ENCODE measurements around the gene OR4N2. TPM values are rescaled to one million over a fixed set of nuclear protein-coding genes. Genes with fewer than 3 reads are reported as not detected.
"Not testable (repeated sequence)": the region's sequence is repeated elsewhere in the genome, so short reads cannot be mapped to it uniquely, and the experiment has no call there.

The OR4N2 gene
- total and polyA plus RNA-seq, 9 donors, result not detected

- not testable (repeated sequence) for H3K36me3 ChIP-seq (ENCODE audit: control insufficient read depth, insufficient read depth, low read length); H3K27ac ChIP-seq (ENCODE audit: low read length); DNase-seq; H3K4me1 ChIP-seq (ENCODE audit: control insufficient read depth, insufficient read depth, low read length); H3K4me3 ChIP-seq (ENCODE audit: low read length); H3K27me3 ChIP-seq (ENCODE audit: control insufficient read depth, insufficient read depth, low read length)
- peaks cover 23% of the 10 kb centered on the region for H3K9me3 ChIP-seq (replicated peaks; ENCODE audit: control insufficient read depth, low read depth, low read length)
- WGBS (ENCODE audit: insufficient coverage), result 65% methylated on average over 4 of the region's 10 CpGs
Measured at GRCh38 chr14:19796520-19797108, 7.0 kb upstream of the OR4N2 start.

DNA sequence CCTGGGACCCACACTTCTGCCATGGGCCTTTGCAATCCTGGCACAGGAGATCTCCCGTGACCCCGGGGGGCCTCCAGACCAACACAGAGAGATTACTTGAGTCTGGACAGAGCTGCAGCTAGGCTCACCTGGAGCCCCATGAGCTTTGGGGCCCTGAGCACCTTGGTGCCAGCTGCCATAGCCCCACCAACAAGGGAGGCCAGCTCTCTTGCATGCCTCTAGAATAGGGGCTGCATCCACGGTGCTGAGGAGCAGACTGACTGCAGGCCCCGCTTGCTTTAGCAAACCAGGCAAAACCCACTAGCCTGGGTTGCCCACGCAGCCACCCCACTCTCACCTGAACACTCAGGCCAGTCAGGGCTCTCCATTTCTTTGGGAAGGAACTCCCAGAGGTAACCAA, 3.7 kb upstream of the OR4N2 start:
- DNase-seq, result no peak
- Histone ChIP-seq H3K4me1 (ENCODE audit: control insufficient read depth, insufficient read depth, low read length) (no peaks in the 10 kb centered on the region), H3K27ac (ENCODE audit: low read length) (no peak overlapping the region), H3K36me3 (ENCODE audit: control insufficient read depth, insufficient read depth, low read length) (no peaks in the 10 kb centered on the region), H3K9me3 (replicated peaks; ENCODE audit: control insufficient read depth, low read depth, low read length) (peaks cover 19% of the 10 kb centered on the region), H3K4me3 (ENCODE audit: low read length) (no peak overlapping the region), H3K27me3 (ENCODE audit: control insufficient read depth, insufficient read depth, low read length) (no peaks in the 10 kb centered on the region)
- 71% methylated on average over 3 of the region's 5 CpGs for WGBS (ENCODE audit: insufficient coverage)

DNA sequence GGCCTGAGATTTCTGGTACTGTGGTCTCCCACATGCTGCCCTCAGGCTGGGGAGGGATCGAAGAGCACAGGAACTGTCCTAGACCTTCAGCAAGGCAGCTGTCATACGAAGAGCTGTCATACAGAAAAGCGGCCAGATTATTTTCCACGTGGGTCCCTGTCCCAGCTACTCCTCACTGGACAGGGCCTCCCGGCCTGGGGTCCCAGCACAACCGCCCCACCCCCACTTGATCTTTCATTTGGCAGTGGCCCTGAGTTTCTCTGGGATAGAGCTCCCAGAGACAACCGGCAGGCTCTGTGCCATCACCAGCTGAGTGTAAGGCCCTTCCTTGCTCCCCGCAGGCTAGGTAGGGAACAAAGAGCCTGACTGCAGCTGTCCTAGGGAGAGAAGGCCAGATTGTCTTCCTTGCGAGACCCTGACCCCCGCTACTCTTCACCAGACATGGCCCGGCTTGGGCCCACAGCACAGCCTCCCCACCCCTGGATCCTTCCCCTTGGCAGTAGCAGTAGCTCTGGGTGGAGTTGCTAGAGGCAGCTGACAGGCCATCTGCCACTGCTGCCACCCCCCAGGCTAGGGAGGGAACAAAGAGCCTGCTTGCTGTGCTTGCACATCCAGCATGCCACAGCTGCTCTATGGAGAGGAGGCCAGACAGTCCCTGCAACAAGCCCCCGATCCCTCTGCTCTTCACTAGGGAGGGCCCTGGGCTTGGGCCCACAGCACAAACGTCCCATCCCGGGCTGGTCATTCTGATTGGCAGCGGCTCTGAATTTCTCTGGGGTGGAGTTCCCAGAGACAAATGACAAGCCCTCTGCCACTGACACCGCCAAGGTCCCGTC, 3.1 kb upstream of the OR4N2 start:
- Histone ChIP-seq H3K27ac (ENCODE audit: low read length) (no peak overlapping the region), H3K27me3 (ENCODE audit: control insufficient read depth, insufficient read depth, low read length) (no peaks in the 10 kb centered on the region), H3K4me1 (ENCODE audit: control insufficient read depth, insufficient read depth, low read length) (no peaks in the 10 kb centered on the region), H3K9me3 (replicated peaks; ENCODE audit: control insufficient read depth, low read depth, low read length) (peaks cover 19% of the 10 kb centered on the region), H3K4me3 (ENCODE audit: low read length) (no peak overlapping the region), H3K36me3 (ENCODE audit: control insufficient read depth, insufficient read depth, low read length) (no peaks in the 10 kb centered on the region)
- no peak for DNase-seq
- 74% methylated on average over 8 of the region's 17 CpGs for WGBS (ENCODE audit: insufficient coverage)

DNA sequence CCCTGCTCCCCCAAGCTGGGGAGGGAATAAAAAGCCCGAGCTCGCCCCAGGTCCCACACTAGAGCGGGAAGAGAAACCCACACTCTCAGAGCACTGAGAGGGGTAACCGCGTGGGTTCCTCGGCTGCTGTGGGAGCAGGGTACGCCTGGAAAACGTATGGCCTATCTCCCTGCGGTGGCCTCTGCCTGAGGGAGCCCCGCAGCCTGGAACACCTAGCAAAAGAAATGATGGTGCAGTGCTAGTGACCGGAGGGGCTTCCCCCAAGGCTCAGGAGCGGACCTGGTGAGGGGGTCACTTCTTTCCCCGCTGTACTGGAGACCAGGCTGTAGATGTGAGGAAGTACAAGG, 2.5 kb upstream of the OR4N2 start:
- Histone ChIP-seq H3K27ac (ENCODE audit: low read length) (no peak overlapping the region), H3K4me3 (ENCODE audit: low read length) (no peak overlapping the region), H3K9me3 (replicated peaks; ENCODE audit: control insufficient read depth, low read depth, low read length) (peaks cover 24% of the 10 kb centered on the region), H3K27me3 (ENCODE audit: control insufficient read depth, insufficient read depth, low read length) (no peaks in the 10 kb centered on the region), H3K4me1 (ENCODE audit: control insufficient read depth, insufficient read depth, low read length) (no peaks in the 10 kb centered on the region), H3K36me3 (ENCODE audit: control insufficient read depth, insufficient read depth, low read length) (no peaks in the 10 kb centered on the region)
- WGBS (ENCODE audit: insufficient coverage), result 87% methylated on average over 9 of the region's 13 CpGs
- no peak for DNase-seq

GRCh38 chr14:19813171-19813920, 9.8 kb downstream of the OR4N2 start:
- H3K36me3 ChIP-seq (ENCODE audit: control insufficient read depth, insufficient read depth, low read length); H3K27me3 ChIP-seq (ENCODE audit: control insufficient read depth, insufficient read depth, low read length); H3K9me3 ChIP-seq (replicated peaks; ENCODE audit: control insufficient read depth, low read depth, low read length); H3K4me3 ChIP-seq (ENCODE audit: low read length); H3K4me1 ChIP-seq (ENCODE audit: control insufficient read depth, insufficient read depth, low read length); H3K27ac ChIP-seq (ENCODE audit: low read length); DNase-seq: not testable (repeated sequence)
- WGBS (ENCODE audit: insufficient coverage), result no CpG with 5 or more reads among the region's 4 CpGs

DNA sequence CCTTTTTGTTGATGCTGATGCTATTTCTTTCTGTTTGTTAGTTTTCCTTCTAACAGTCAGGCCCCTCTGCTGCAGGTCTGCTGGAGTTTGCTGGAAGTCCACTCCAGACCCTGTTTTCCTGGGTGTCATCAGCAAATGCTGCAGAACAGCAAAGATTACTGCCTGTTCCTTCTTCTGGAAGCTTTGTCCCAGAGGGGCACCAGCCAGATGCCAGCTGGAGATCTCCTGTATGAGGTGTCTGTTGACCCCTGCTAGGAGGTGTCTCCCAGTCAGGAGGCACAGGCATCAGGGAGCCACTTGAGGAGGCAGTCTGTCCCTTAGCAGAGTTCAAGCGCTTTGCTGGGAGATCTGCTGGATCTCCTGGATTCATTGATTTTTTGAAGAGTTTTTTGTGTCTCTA, 16.3 kb downstream of the OR4N2 start:
- H3K4me1 ChIP-seq (ENCODE audit: control insufficient read depth, insufficient read depth, low read length); H3K27me3 ChIP-seq (ENCODE audit: control insufficient read depth, insufficient read depth, low read length); H3K4me3 ChIP-seq (ENCODE audit: low read length); DNase-seq; H3K36me3 ChIP-seq (ENCODE audit: control insufficient read depth, insufficient read depth, low read length); H3K9me3 ChIP-seq (replicated peaks; ENCODE audit: control insufficient read depth, low read depth, low read length); H3K27ac ChIP-seq (ENCODE audit: low read length): not testable (repeated sequence)
- WGBS (ENCODE audit: insufficient coverage), result no CpG with 5 or more reads among the region's 1 CpG

GRCh38 chr14:19821016-19821415, 17.4 kb downstream of the OR4N2 start:
- 71% methylated on average over 5 of the region's 6 CpGs for WGBS (ENCODE audit: insufficient coverage)
- not testable (repeated sequence) for H3K27ac ChIP-seq (ENCODE audit: low read length); H3K9me3 ChIP-seq (replicated peaks; ENCODE audit: control insufficient read depth, low read depth, low read length); H3K4me3 ChIP-seq (ENCODE audit: low read length); H3K36me3 ChIP-seq (ENCODE audit: control insufficient read depth, insufficient read depth, low read length); H3K27me3 ChIP-seq (ENCODE audit: control insufficient read depth, insufficient read depth, low read length); DNase-seq; H3K4me1 ChIP-seq (ENCODE audit: control insufficient read depth, insufficient read depth, low read length)

- Histone ChIP-seq H3K9me3 (replicated peaks; ENCODE audit: control insufficient read depth, low read depth, low read length) (peaks cover 5% of the 10 kb centered on the region), H3K27ac (ENCODE audit: low read length) (no peak overlapping the region), H3K27me3 (ENCODE audit: control insufficient read depth, insufficient read depth, low read length) (no peaks in the 10 kb centered on the region), H3K4me1 (ENCODE audit: control insufficient read depth, insufficient read depth, low read length) (no peaks in the 10 kb centered on the region), H3K4me3 (ENCODE audit: low read length) (no peak overlapping the region), H3K36me3 (ENCODE audit: control insufficient read depth, insufficient read depth, low read length) (no peaks in the 10 kb centered on the region)
- no peak for DNase-seq
- no CpG with 5 or more reads among the region's 1 CpG for WGBS (ENCODE audit: insufficient coverage)
Measured at GRCh38 chr14:19823178-19823577, 19.6 kb downstream of the OR4N2 start.

DNA sequence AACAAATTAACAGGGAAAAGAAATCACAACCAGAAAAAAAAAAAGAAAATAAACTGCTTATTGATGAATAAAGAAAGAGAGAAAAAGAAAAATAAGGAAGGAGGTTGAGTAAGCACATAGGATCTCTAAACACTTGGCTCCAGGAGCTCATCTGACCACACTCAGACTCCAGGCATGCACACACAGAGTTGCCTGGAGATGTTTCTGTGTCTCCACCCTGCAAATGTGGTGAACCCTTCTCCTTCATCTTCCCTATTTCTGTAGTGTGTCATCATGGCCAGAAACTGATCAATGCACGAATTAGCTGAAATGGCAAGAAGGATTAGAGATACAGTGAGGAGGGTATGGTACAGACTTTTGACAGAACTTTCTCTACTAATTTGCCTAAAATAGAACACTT, 20.2 kb downstream of the OR4N2 start:
- no CpG with 5 or more reads among the region's 1 CpG for WGBS (ENCODE audit: insufficient coverage)

GRCh38 chr14:19827626-19828244, 24.2 kb downstream of the OR4N2 start:
- H3K27me3 ChIP-seq (ENCODE audit: control insufficient read depth, insufficient read depth, low read length); DNase-seq; H3K4me3 ChIP-seq (ENCODE audit: low read length); H3K4me1 ChIP-seq (ENCODE audit: control insufficient read depth, insufficient read depth, low read length); H3K36me3 ChIP-seq (ENCODE audit: control insufficient read depth, insufficient read depth, low read length); H3K27ac ChIP-seq (ENCODE audit: low read length); H3K9me3 ChIP-seq (replicated peaks; ENCODE audit: control insufficient read depth, low read depth, low read length): not testable (repeated sequence)
- WGBS (ENCODE audit: insufficient coverage), result 67% methylated on average over 6 of the region's 12 CpGs

More for the DNA sequence above, 20.2 kb downstream of the OR4N2 start:
- Histone ChIP-seq H3K36me3 (ENCODE audit: control insufficient read depth, insufficient read depth, low read length) (no peaks in the 10 kb centered on the region), H3K4me3 (ENCODE audit: low read length) (no peak overlapping the region), H3K4me1 (ENCODE audit: control insufficient read depth, insufficient read depth, low read length) (no peaks in the 10 kb centered on the region), H3K27me3 (ENCODE audit: control insufficient read depth, insufficient read depth, low read length) (no peaks in the 10 kb centered on the region), H3K27ac (ENCODE audit: low read length) (no peak overlapping the region), H3K9me3 (replicated peaks; ENCODE audit: control insufficient read depth, low read depth, low read length) (peaks cover 5% of the 10 kb centered on the region)
- no peak for DNase-seq

Measured in muscle of leg (tissue), 11 donors.